Osteocyte (in vitro differentiated cells): ENCODE results near the gene APOC1. TPM values are rescaled to one million over a fixed set of nuclear protein-coding genes. Genes with fewer than 3 reads are reported as not detected.

ENCODE experiments used
- DNase-seq: peaks from one replicate; pipeline ENCODE4 v3.0.0; 2021; ENCODE audit warnings: mixed read lengths; ENCODE audit not compliant: unreplicated experiment; ENCODE audit errors: extremely low spot score
- H3K27ac Mint-ChIP-seq: one replicate; pipeline ENCODE4 v1.8.0; 2021; ENCODE audit warnings: mild to moderate bottlenecking, mixed read lengths; ENCODE audit not compliant: unreplicated experiment
- H3K27me3 Mint-ChIP-seq: one replicate; pipeline ENCODE4 v1.8.0; 2021; ENCODE audit warnings: mixed read lengths; ENCODE audit not compliant: unreplicated experiment
- H3K36me3 Mint-ChIP-seq: one replicate; pipeline ENCODE4 v1.8.0; 2021; ENCODE audit warnings: mixed read lengths; ENCODE audit not compliant: unreplicated experiment
- H3K4me1 Mint-ChIP-seq: one replicate; pipeline ENCODE4 v1.8.0; 2021; ENCODE audit warnings: mixed read lengths; ENCODE audit not compliant: unreplicated experiment
- H3K4me3 Mint-ChIP-seq: one replicate; pipeline ENCODE4 v1.8.0; 2021; ENCODE audit warnings: mild to moderate bottlenecking, moderate library complexity, mixed read lengths; ENCODE audit not compliant: unreplicated experiment
- H3K9me3 Mint-ChIP-seq: one replicate; pipeline ENCODE4 v1.8.0; 2021; ENCODE audit warnings: mixed read lengths; ENCODE audit not compliant: unreplicated experiment
- CTCF ChIP-seq: fragments of 200-600 bp; sonication (generic); IDR thresholded peaks from 2 replicates; pipeline ENCODE4 v1.5.0; 2021; ENCODE audit warnings: antibody characterized with exemption, mild to moderate bottlenecking, moderate library complexity
- total RNA-seq: library from RNA; stranded (reverse); gene quantifications from 2 replicates; pipeline ENCODE4 v1.2.1, GENCODE V29; 2021

Gene APOC1
- total RNA-seq, 1 donor from 2014 or later = 3.3 TPM

- H3K27ac Mint-ChIP-seq = no peak overlapping the region
- no peaks in the 10 kb centered on the region for H3K9me3 Mint-ChIP-seq
Measured at GRCh38 chr19:44903602-44904425, 10.6 kb upstream of the APOC1 start.

GRCh38 chr19:44904426-44904994 is 9.9 kb upstream of the APOC1 start:
- no peak overlapping the region for H3K27ac Mint-ChIP-seq
- H3K9me3 Mint-ChIP-seq = no peaks in the 10 kb centered on the region
- peak; percentile 26 for TF ChIP-seq CTCF
- peaks cover 20% of the 10 kb centered on the region for H3K4me1 Mint-ChIP-seq
- no peak overlapping the region for H3K4me3 Mint-ChIP-seq
- H3K27me3 Mint-ChIP-seq = peaks cover 3% of the 10 kb centered on the region
- no peak for DNase-seq
- H3K36me3 Mint-ChIP-seq = peaks cover 9% of the 10 kb centered on the region

More at GRCh38 chr19:44903602-44904425, 10.6 kb upstream of the APOC1 start:
- Mint-ChIP-seq H3K4me3 (no peak overlapping the region), H3K36me3 (peaks cover 9% of the 10 kb centered on the region), H3K4me1 (peaks cover 19% of the 10 kb centered on the region), H3K27me3 (peaks cover 3% of the 10 kb centered on the region)
- TF ChIP-seq CTCF = peak; percentile 99
- DNase-seq = peak; percentile 93

- H3K36me3 Mint-ChIP-seq = peaks cover 6% of the 10 kb centered on the region
- DNase-seq = no peak
- peaks cover 27% of the 10 kb centered on the region for H3K4me1 Mint-ChIP-seq
- no peaks in the 10 kb centered on the region for H3K9me3 Mint-ChIP-seq
- H3K4me3 Mint-ChIP-seq = peak within 1 kb of the TSS; percentile 71
- TF ChIP-seq CTCF = no peak
- peak within 1 kb of the TSS; percentile 50 for H3K27ac Mint-ChIP-seq
- H3K27me3 Mint-ChIP-seq = peaks cover 3% of the 10 kb centered on the region
Measured at GRCh38 chr19:44905437-44906160, 8.8 kb upstream of the APOC1 start, which contains the start of gene APOE. APOE (plus strand) TSS chr19:44905796; CDS start chr19:44906625, 829 bp downstream.

- H3K9me3 Mint-ChIP-seq = no peaks in the 10 kb centered on the region
- H3K4me3 Mint-ChIP-seq = no peak overlapping the region
- H3K4me1 Mint-ChIP-seq = peaks cover 38% of the 10 kb centered on the region
- no peak for TF ChIP-seq CTCF
- H3K36me3 Mint-ChIP-seq = peaks cover 3% of the 10 kb centered on the region
- no peak for DNase-seq
- peaks cover 3% of the 10 kb centered on the region for H3K27me3 Mint-ChIP-seq
- no peak overlapping the region for H3K27ac Mint-ChIP-seq
Measured at GRCh38 chr19:44907613-44908012, 6.8 kb upstream of the APOC1 start.
